IPS-15b (cell line): ENCODE results near the gene PCDHB11.
"Not testable (repeated sequence)": the region's sequence is repeated elsewhere in the genome, so short reads cannot be mapped to it uniquely, and the experiment has no call there.

Experiments used
- H3K27me3 ChIP-seq: one replicate; pipeline ENCODE4 v1.6.1; 2013; ENCODE audit warnings: low read length; ENCODE audit not compliant: control insufficient read depth, insufficient read depth
- H3K36me3 ChIP-seq: one replicate; pipeline ENCODE4 v1.6.1; 2013; ENCODE audit warnings: low read length; ENCODE audit not compliant: control insufficient read depth, insufficient read depth
- H3K4me1 ChIP-seq: one replicate; pipeline ENCODE4 v1.6.1; 2013; ENCODE audit warnings: mild to moderate bottlenecking, low read length; ENCODE audit not compliant: control insufficient read depth, insufficient read depth
- H3K4me3 ChIP-seq: one replicate; pipeline ENCODE4 v1.5.1; 2013; ENCODE audit warnings: low read depth, low read length
- H3K9ac ChIP-seq: one replicate; pipeline ENCODE4 v1.6.1; 2013; ENCODE audit warnings: low read depth, mild to moderate bottlenecking, low read length
- H3K9me3 ChIP-seq: one replicate; pipeline ENCODE4 v1.6.1; 2013; ENCODE audit warnings: mild to moderate bottlenecking, low read length; ENCODE audit not compliant: control insufficient read depth, insufficient read depth

PCDHB11 gene

DNA sequence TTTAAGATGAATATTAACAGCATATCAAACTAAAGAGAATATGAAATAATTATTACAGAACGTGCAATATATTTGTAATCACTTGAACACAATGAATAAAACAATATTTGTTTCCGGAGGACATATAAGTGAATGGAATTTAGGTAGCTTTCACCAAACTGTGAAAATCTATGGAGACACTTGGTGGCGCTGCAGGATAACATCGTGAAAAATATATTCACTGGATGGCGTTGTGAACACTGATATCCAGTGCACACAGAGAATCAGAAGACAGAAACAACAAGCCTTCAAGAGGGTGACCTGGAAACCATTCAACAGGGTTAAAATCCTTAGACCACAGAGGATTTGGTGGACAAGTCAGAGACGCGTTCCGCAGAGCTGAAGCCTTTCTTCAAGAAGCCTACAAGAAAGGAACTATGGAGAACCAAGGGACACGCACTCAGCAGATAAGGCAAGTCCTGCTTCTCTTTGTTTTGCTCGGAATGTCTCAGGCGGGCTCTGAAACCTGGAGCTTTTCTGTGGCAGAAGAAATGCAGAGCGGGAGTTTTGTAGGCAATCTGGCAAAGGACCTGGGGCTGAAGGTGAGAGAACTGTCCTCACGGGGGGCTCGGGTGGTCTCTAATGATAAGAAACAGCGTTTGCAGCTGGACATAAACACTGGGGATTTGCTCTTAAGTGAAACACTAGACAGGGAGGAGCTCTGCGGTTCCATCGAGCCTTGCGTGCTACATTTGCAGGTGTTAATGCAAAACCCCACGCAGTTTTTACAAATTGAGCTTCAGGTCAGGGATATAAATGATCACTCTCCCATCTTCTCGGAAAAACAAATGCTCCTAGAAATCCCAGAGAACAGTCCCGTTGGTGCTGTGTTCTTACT lies at the start of gene PCDHB11:
Gene PCDHB11 (plus strand): TSS at position 269 of the 877 bp plus-strand sequence. CDS start 148 bp downstream, at position 417.
- no peak within 1 kb of the TSS for H3K9ac ChIP-seq
- no peaks in the 10 kb centered on the region for H3K36me3 ChIP-seq
- peak within 1 kb of the TSS; percentile 8 for H3K4me3 ChIP-seq
- H3K27me3 ChIP-seq: no peaks in the 10 kb centered on the region
- no peaks in the 10 kb centered on the region for H3K9me3 ChIP-seq
- H3K4me1 ChIP-seq: no peaks in the 10 kb centered on the region

DNA sequence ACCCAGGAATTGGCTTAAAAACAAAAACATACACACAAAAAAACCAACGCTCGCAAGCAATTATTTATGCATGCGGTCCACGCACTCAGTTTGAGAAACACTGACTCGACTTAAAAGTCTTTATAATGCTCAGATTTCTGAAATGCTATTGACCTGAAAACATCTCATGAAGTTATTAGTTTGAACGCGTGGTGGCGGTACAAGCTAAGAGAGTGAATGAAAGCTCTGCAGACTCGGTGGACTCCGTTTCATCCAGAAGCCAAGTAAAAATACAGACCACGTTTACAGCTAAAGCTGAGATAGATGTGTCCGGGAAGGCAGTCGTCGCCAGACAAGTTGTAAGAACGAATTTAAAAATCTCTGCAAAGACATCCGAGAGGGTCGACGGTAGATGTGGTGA lies 49.6 kb upstream of the PCDHB11 start, which contains the start of gene PCDHB6:
Gene PCDHB6 (plus strand): TSS at position 246 of the 400 bp plus-strand sequence. CDS start 201 bp downstream, outside the sequence.
- Histone ChIP-seq H3K27me3 (no peaks in the 10 kb centered on the region), H3K4me1 (no peaks in the 10 kb centered on the region), H3K9me3 (peaks cover 4% of the 10 kb centered on the region), H3K36me3 (no peaks in the 10 kb centered on the region), H3K9ac (no peak within 1 kb of the TSS), H3K4me3 (no peak within 1 kb of the TSS)

- Histone ChIP-seq H3K4me3 (no peak overlapping the region), H3K36me3 (no peaks in the 10 kb centered on the region), H3K9me3 (peaks cover 4% of the 10 kb centered on the region), H3K9ac (no peak overlapping the region), H3K4me1 (no peaks in the 10 kb centered on the region), H3K27me3 (no peaks in the 10 kb centered on the region)
Measured at GRCh38 chr5:141150224-141150992, 49.0 kb upstream of the PCDHB11 start.

DNA sequence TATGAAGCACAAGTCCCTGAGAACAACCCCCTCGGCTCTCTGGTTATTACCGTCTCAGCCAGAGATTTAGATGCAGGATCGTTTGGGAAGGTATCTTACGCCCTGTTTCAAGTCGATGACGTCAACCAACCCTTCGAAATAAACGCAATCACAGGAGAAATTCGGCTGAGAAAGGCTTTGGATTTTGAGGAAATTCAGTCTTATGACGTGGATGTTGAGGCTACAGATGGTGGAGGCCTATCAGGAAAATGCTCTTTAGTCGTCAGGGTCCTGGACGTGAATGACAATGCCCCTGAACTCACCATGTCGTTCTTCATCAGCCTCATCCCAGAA lies 48.5 kb upstream of the PCDHB11 start:
- Histone ChIP-seq H3K36me3 (no peaks in the 10 kb centered on the region), H3K9ac (no peak overlapping the region), H3K4me1 (no peaks in the 10 kb centered on the region)

GRCh38 chr5:141151632-141152031 lies 47.8 kb upstream of the PCDHB11 start:
- not testable (repeated sequence) for H3K36me3 ChIP-seq, H3K27me3 ChIP-seq, H3K4me1 ChIP-seq, H3K9ac ChIP-seq, H3K9me3 ChIP-seq, H3K4me3 ChIP-seq

More for the DNA sequence above, 48.5 kb upstream of the PCDHB11 start:
- Histone ChIP-seq H3K27me3 (no peaks in the 10 kb centered on the region), H3K4me3 (no peak overlapping the region), H3K9me3 (peaks cover 4% of the 10 kb centered on the region)

DNA sequence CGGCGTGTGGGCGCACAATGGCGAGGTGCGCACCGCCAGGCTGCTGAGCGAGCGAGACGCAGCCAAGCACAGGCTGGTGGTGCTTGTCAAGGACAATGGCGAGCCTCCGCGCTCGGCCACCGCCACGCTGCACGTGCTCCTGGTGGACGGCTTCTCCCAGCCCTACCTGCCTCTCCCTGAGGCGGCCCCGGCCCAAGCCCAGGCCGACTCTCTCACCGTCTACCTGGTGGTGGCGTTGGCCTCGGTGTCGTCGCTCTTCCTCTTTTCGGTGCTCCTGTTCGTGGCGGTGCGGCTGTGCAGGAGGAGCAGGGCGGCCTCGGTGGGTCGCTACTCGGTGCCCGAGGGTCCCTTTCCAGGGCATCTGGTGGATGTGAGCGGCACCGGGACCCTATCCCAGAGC lies 47.3 kb upstream of the PCDHB11 start:
- not testable (repeated sequence) for H3K9ac ChIP-seq, H3K9me3 ChIP-seq, H3K4me1 ChIP-seq, H3K36me3 ChIP-seq, H3K4me3 ChIP-seq, H3K27me3 ChIP-seq

DNA sequence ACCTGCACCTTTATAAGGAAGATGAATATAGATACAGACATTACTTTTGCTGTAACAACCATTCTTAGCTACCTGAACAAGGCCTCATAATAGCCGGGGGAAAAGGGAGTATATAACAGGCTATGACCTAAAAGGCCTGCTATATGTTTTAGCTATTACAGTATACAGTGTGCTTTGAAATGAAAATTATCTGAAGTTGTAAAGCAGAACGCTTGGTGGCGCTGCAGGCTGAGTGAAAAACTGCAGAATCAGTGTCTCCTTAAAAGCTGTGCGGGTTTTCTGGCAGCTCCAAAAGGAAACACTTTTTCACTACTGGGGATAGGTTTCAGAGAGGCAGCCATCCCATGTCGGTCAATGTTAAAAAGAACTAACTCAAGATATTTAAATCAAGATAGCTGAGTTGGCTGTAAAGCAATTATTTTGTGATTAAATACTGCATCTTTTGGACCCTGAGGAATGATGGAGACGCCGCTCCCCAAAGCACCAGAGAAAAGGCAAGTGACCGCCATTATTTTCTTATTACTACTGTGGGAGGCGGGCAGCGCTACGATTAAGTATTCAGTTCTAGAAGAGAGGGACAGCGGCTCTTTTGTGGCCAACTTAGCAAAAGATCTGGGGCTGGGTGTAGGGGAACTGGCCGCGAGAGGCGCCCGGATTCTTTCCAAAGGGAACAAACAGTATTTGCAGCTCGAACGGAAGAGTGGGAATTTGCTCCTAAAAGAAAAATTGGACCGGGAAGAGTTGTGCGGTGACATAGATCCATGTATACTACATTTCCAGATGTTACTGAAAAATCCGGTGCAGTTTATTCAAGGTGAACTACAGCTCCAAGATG lies 43.7 kb upstream of the PCDHB11 start:
- Histone ChIP-seq H3K4me1 (no peaks in the 10 kb centered on the region), H3K36me3 (no peaks in the 10 kb centered on the region), H3K27me3 (no peaks in the 10 kb centered on the region), H3K4me3 (peak overlapping the region; percentile 16), H3K9ac (no peak overlapping the region), H3K9me3 (peaks cover 4% of the 10 kb centered on the region)

GRCh38 chr5:141157356-141157755 lies 42.1 kb upstream of the PCDHB11 start:
- H3K4me3 ChIP-seq, H3K9ac ChIP-seq, H3K27me3 ChIP-seq: not testable (repeated sequence)

GRCh38 chr5:141157901-141158300 lies 41.5 kb upstream of the PCDHB11 start:
- H3K9me3 ChIP-seq, H3K27me3 ChIP-seq, H3K4me1 ChIP-seq, H3K9ac ChIP-seq, H3K36me3 ChIP-seq, H3K4me3 ChIP-seq: not testable (repeated sequence)

More at GRCh38 chr5:141157356-141157755, 42.1 kb upstream of the PCDHB11 start:
- H3K4me1 ChIP-seq, H3K36me3 ChIP-seq, H3K9me3 ChIP-seq: not testable (repeated sequence)

DNA sequence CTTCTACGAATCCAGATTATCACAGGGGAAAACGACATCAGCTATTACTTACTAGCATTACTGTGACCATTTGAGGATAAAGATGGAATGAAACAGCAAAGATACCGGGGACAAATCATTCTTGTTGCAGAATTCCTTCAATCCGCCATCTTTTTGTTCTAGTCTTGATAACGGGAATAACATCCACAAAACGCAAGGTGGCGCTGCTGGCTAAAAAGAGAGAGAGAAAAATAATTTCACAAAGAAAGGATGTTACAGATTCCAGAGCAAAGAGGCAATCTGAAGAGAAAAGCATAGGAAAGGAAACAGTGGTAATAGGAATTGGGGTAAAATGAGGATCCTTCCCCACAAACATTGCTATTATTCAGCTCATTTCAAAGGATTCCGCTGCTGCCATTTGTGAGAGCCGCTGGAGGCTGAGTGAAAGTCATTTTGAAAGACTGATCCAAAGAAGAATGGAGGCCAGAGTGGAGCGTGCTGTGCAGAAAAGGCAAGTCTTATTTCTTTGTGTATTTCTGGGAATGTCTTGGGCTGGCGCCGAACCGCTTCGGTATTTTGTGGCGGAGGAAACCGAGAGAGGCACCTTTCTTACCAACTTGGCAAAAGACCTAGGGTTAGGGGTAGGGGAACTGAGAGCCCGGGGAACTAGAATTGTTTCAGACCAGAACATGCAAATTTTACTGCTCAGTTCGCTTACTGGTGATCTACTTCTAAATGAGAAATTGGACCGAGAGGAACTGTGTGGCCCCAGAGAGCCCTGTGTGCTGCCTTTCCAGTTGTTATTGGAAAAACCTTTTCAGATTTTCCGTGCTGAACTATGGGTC lies 26.8 kb upstream of the PCDHB11 start, which contains the start of gene PCDHB7:
Gene PCDHB7 (plus strand): TSS at position 264 of the 824 bp plus-strand sequence. CDS start 192 bp downstream, at position 456.
- Histone ChIP-seq H3K9ac (no peak within 1 kb of the TSS), H3K9me3 (peaks cover 3% of the 10 kb centered on the region), H3K4me3 (no peak within 1 kb of the TSS), H3K4me1 (no peaks in the 10 kb centered on the region), H3K27me3 (no peaks in the 10 kb centered on the region), H3K36me3 (no peaks in the 10 kb centered on the region)
